IMR-90 (cell line): Measurements from ENCODE around the gene VWDE. TPM values are rescaled to one million over a fixed set of nuclear protein-coding genes. Genes with fewer than 3 reads are reported as not detected.

Source experiments
- ATAC-seq: fragments of 200-7000 bp; cut with Tn5 transposase; 2 replicates; pipeline ENCODE4 v1.9.1; 2020; ENCODE audit warnings: low read depth, mild to moderate bottlenecking, moderate library complexity
- BruUV-seq: library from RNA; stranded (reverse); fragments of 400-500 nt; replicated peaks from 2 replicates; lab custom pipeline; 2021; lab: Mats Ljungman, UMichigan
- CTCF ChIA-PET: fragments of 300-600 bp; formaldehyde crosslinking; extraction: SDS; loops from one replicate; lab custom pipeline; 2021; ENCODE audit warnings: antibody characterized with exemption; lab: Yijun Ruan, JAX
- POLR2A ChIA-PET: fragments of 300-600 bp; sonication (Branson Sonifier 250); formaldehyde crosslinking; loops from one replicate; lab custom pipeline; 2022; ENCODE audit warnings: antibody characterized with exemption; ENCODE audit not compliant: unreplicated experiment; lab: Charles Lee
- DNase-seq: peaks from one replicate; pipeline ENCODE4 v3.0.0; 2013
- H2AFZ ChIP-seq: replicated peaks from 2 replicates; pipeline ENCODE3; 2013; ENCODE audit warnings: low read length, mild to moderate bottlenecking; ENCODE audit not compliant: poor library complexity
- H2AK5ac ChIP-seq: 2 replicates; pipeline ENCODE4 v1.6.1; 2013; ENCODE audit warnings: low read depth, low read length, inconsistent platforms
- H2AK9ac ChIP-seq: replicated peaks from 2 replicates; pipeline ENCODE3; 2013; ENCODE audit warnings: mild to moderate bottlenecking, low read depth, low read length, moderate library complexity; ENCODE audit not compliant: poor library complexity
- H2BK120ac ChIP-seq: 2 replicates; pipeline ENCODE4 v1.6.1; 2013; ENCODE audit warnings: low read depth, low read length, inconsistent platforms
- H2BK15ac ChIP-seq: 3 replicates; pipeline ENCODE4 v1.6.1; 2013; ENCODE audit warnings: low read depth, low read length, inconsistent platforms
- H2BK20ac ChIP-seq: 2 replicates; pipeline ENCODE4 v1.6.1; 2013; ENCODE audit warnings: low read depth, mild to moderate bottlenecking, inconsistent platforms, low read length, moderate library complexity
- H2BK5ac ChIP-seq: 2 replicates; pipeline ENCODE4 v1.6.1; 2013; ENCODE audit warnings: mild to moderate bottlenecking, low read depth, low read length, inconsistent platforms; ENCODE audit not compliant: poor library complexity, severe bottlenecking
- H3K14ac ChIP-seq: replicated peaks from 2 replicates; pipeline ENCODE4 v1.6.1; 2013; ENCODE audit warnings: low read depth, low read length, inconsistent platforms
- H3K18ac ChIP-seq: 2 replicates; pipeline ENCODE4 v1.6.1; 2013; ENCODE audit warnings: low read depth, low read length, control low read depth
- H3K23ac ChIP-seq: 2 replicates; pipeline ENCODE4 v1.6.1; 2013; ENCODE audit warnings: low read depth, low read length, inconsistent platforms
- H3K27ac ChIP-seq: 2 replicates; pipeline ENCODE4 v1.5.1; 2013; ENCODE audit warnings: mild to moderate bottlenecking, control low read depth, low read length; ENCODE audit not compliant: insufficient read depth
- H3K27me3 ChIP-seq: 2 replicates; pipeline ENCODE4 v1.6.1; 2013; ENCODE audit warnings: low read length; ENCODE audit not compliant: control insufficient read depth, insufficient read depth
- H3K36me3 ChIP-seq: 2 replicates; pipeline ENCODE4 v1.6.1; 2013; ENCODE audit warnings: low read length, mixed read lengths; ENCODE audit not compliant: control insufficient read depth, insufficient read depth
- H3K4ac ChIP-seq: 2 replicates; pipeline ENCODE4 v1.6.1; 2013; ENCODE audit warnings: low read depth, low read length, inconsistent platforms
- H3K4me1 ChIP-seq: 2 replicates; pipeline ENCODE4 v1.6.1; 2013; ENCODE audit warnings: low read length, mixed read lengths; ENCODE audit not compliant: control insufficient read depth, insufficient read depth
- H3K4me2 ChIP-seq: 2 replicates; pipeline ENCODE4 v1.6.1; 2013; ENCODE audit warnings: low read depth, mild to moderate bottlenecking, control low read depth, low read length, moderate library complexity
- H3K4me3 ChIP-seq: 2 replicates; pipeline ENCODE4 v1.5.1; 2013; ENCODE audit warnings: low read depth, mild to moderate bottlenecking, control low read depth, low read length, moderate library complexity; ENCODE audit not compliant: insufficient read depth
- H3K56ac ChIP-seq: 2 replicates; pipeline ENCODE4 v1.6.1; 2013; ENCODE audit warnings: low read length, inconsistent platforms; ENCODE audit not compliant: insufficient read depth; ENCODE audit errors: extremely low read depth
- H3K79me1 ChIP-seq, 2 experiments: 2 replicates each; pipeline ENCODE4 v1.6.1; 2013; ENCODE audit warnings: low read length in 2 of 2, inconsistent platforms in 1 of 2, low read depth in 1 of 2
- H3K9ac ChIP-seq: 2 replicates; pipeline ENCODE4 v1.6.1; 2013; ENCODE audit warnings: low read depth, low read length, control low read depth
- H3K9me1 ChIP-seq: 2 replicates; pipeline ENCODE4 v1.6.1; 2013; ENCODE audit warnings: low read length, inconsistent platforms; ENCODE audit not compliant: insufficient read depth
- H3K9me3 ChIP-seq: 2 replicates; pipeline ENCODE4 v1.6.1; 2013; ENCODE audit warnings: low read length; ENCODE audit not compliant: control insufficient read depth, insufficient read depth
- H4K20me1 ChIP-seq: 2 replicates; pipeline ENCODE4 v1.6.1; 2013; ENCODE audit warnings: low read length, inconsistent platforms; ENCODE audit not compliant: insufficient read depth
- H4K5ac ChIP-seq: 2 replicates; pipeline ENCODE4 v1.6.1; 2013; ENCODE audit warnings: mild to moderate bottlenecking, low read depth, low read length, control low read depth
- H4K8ac ChIP-seq, 2 experiments: 2 replicates each; pipeline ENCODE4 v1.6.1; 2013; ENCODE audit warnings: low read depth in 2 of 2, low read length in 2 of 2, control low read depth in 1 of 2, inconsistent platforms in 1 of 2
- H4K91ac ChIP-seq: 2 replicates; pipeline ENCODE4 v1.6.1; 2013; ENCODE audit warnings: low read depth, low read length, inconsistent platforms; ENCODE audit not compliant: insufficient read depth
- BHLHE40 ChIP-seq: fragments of 150-350 bp; IDR thresholded peaks from 2 replicates; pipeline ENCODE4 v1.6.1; 2016; ENCODE audit warnings: mild to moderate bottlenecking, low read depth, low read length
- CEBPB ChIP-seq: IDR thresholded peaks from 2 replicates; pipeline ENCODE4 v1.6.1; 2012; ENCODE audit warnings: low read depth, low read length, improper control_type of control experiment
- CHD1 ChIP-seq: IDR thresholded peaks from 2 replicates; pipeline ENCODE4 v1.6.1; 2012; ENCODE audit warnings: low read depth, low read length, improper control_type of control experiment
- FOS ChIP-seq: fragments of 150-350 bp; IDR thresholded peaks from 2 replicates; pipeline ENCODE4 v1.6.1; 2016; ENCODE audit warnings: low read depth, low read length
- MAFK ChIP-seq: IDR thresholded peaks from 2 replicates; pipeline ENCODE4 v1.6.1; 2012; ENCODE audit warnings: low read depth, low read length, improper control_type of control experiment
- MAZ ChIP-seq: IDR thresholded peaks from 2 replicates; pipeline ENCODE4 v1.6.1; 2012; ENCODE audit warnings: low read depth, mild to moderate bottlenecking, low read length, improper control_type of control experiment, moderate library complexity, borderline replicate concordance
- MXI1 ChIP-seq: IDR thresholded peaks from 2 replicates; pipeline ENCODE4 v1.6.1; 2012; ENCODE audit warnings: low read depth, mild to moderate bottlenecking, low read length, moderate library complexity, borderline replicate concordance
- NFE2L2 ChIP-seq: fragments of 150-350 bp; IDR thresholded peaks from 2 replicates; pipeline ENCODE4 v1.6.1; 2016; ENCODE audit warnings: low read depth, mild to moderate bottlenecking, low read length
- POLR2A ChIP-seq: IDR thresholded peaks from 2 replicates; pipeline ENCODE4 v1.6.1; 2012; ENCODE audit warnings: mild to moderate bottlenecking, low read depth, low read length
- RAD21 ChIP-seq: IDR thresholded peaks from 2 replicates; pipeline ENCODE4 v1.6.1; 2012; ENCODE audit warnings: low read length, improper control_type of control experiment
- RCOR1 ChIP-seq: IDR thresholded peaks from 2 replicates; pipeline ENCODE4 v1.6.1; 2012; ENCODE audit warnings: mild to moderate bottlenecking, low read length, improper control_type of control experiment; ENCODE audit not compliant: insufficient replicate concordance
- RFX5 ChIP-seq: IDR thresholded peaks from 2 replicates; pipeline ENCODE4 v1.8.0; 2012; ENCODE audit warnings: low read depth, mild to moderate bottlenecking, low read length, moderate library complexity
- SMC3 ChIP-seq: fragments of 150-350 bp; IDR thresholded peaks from 2 replicates; pipeline ENCODE4 v1.6.1; 2016; ENCODE audit warnings: low read depth, mild to moderate bottlenecking, antibody characterized with exemption, low read length, moderate library complexity
- USF2 ChIP-seq: fragments of 150-350 bp; IDR thresholded peaks from 2 replicates; pipeline ENCODE4 v1.6.1; 2017; ENCODE audit warnings: mild to moderate bottlenecking, antibody characterized with exemption, low read length, low read depth
- WGBS, 2 experiments: methylation state at CpG; one replicate each; pipeline versions ENCODE4 v1.1.5 to v1.1.7; 2013; ENCODE audit warnings: missing lambda C conversion rate in 2 of 2; ENCODE audit not compliant: insufficient read length in 1 of 2; ENCODE audit errors: extremely low coverage in 2 of 2; 5-methylcytosine and 5-hydroxymethylcytosine counted together
- dilution Hi-C: fragments of 300-500 bp; cut with HindIII; formaldehyde crosslinking; loops from one replicate; pipeline ENCODE4 v1.14.3; 2018; ENCODE audit warnings: low sequenced_read_pairs; ENCODE audit not compliant: unreplicated experiment
- in situ Hi-C: fragments of 300-500 bp; cut with MboI; formaldehyde crosslinking; loops from 3 replicates; pipeline ENCODE4 v1.14.3; 2019; ENCODE audit warnings: low sequenced_read_pairs, inconsistent platforms, mixed read lengths
- intact Hi-C: fragments of 100-400 bp; cut with micrococcal nuclease; formaldehyde crosslinking; loops from 2 replicates; pipeline ENCODE4 v1.10.0; 2022
- polyA plus RNA-seq, 3 experiments: library from polyadenylated mRNA; depleted of rRNA; stranded (reverse); fragments of >200 nt; gene quantifications; 2 replicates each; pipeline ENCODE4 v1.2.3, GENCODE V29; 2012; ENCODE audit warnings: low replicate concordance in 1 of 3
- total RNA-seq: library from RNA; depleted of rRNA; stranded (reverse); fragments of >200 nt; gene quantifications from 2 replicates; pipeline ENCODE4 v1.2.3, GENCODE V29; 2012
- TF ChIP-seq, protein P1 (sequence below): conservative IDR thresholded peaks from 2 replicates; pipeline ENCODE4 v1.5.1; 2012; ENCODE audit warnings: mild to moderate bottlenecking, low read depth, low read length, improper control_type of control experiment
- TF ChIP-seq, protein P2 (sequence below): fragments of 150-350 bp; IDR thresholded peaks from 2 replicates; pipeline ENCODE4 v1.6.1; 2016; ENCODE audit warnings: low read depth, mild to moderate bottlenecking, low read length, moderate library complexity, borderline replicate concordance

Gene VWDE
- total and polyA plus RNA-seq, 2 of the 4 experiments (the other 2 are of a cell fraction) = 0.05 to 0.18 TPM

DNA sequence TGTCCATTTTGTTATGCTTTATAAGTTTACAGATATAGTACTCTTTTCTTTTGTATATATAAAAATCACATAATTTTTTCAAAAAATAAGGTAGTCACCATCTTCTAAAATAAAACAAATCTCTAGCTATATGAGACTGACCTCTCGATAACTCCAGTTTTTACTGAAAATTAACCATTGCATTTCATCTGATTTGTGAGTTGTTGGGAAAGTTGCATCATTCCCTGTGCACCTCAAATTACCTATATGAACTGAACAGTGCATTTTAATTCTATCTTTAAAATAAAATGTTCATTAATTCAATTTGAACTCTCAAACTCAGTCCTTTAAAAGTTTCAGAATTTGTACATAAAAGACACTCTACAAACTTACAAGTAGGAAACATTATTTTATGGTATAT lies 86.0 kb downstream of the VWDE start:
- in situ Hi-C loops (loop anchor here (25.0 kb wide), 1 partner anchor 880 kb away; no protein-coding TSS in a partner anchor), dilution Hi-C loops (no loop called here), intact Hi-C loops (no loop called here)
- TF ChIP-seq, protein P1, sequence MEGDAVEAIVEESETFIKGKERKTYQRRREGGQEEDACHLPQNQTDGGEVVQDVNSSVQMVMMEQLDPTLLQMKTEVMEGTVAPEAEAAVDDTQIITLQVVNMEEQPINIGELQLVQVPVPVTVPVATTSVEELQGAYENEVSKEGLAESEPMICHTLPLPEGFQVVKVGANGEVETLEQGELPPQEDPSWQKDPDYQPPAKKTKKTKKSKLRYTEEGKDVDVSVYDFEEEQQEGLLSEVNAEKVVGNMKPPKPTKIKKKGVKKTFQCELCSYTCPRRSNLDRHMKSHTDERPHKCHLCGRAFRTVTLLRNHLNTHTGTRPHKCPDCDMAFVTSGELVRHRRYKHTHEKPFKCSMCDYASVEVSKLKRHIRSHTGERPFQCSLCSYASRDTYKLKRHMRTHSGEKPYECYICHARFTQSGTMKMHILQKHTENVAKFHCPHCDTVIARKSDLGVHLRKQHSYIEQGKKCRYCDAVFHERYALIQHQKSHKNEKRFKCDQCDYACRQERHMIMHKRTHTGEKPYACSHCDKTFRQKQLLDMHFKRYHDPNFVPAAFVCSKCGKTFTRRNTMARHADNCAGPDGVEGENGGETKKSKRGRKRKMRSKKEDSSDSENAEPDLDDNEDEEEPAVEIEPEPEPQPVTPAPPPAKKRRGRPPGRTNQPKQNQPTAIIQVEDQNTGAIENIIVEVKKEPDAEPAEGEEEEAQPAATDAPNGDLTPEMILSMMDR = no peak
- no peak for TF ChIP-seq MAZ
- no peak for TF ChIP-seq BHLHE40
- TF ChIP-seq POLR2A = no peak
- no peak for TF ChIP-seq CEBPB
- no peak for TF ChIP-seq FOS
- TF ChIP-seq, protein P2, sequence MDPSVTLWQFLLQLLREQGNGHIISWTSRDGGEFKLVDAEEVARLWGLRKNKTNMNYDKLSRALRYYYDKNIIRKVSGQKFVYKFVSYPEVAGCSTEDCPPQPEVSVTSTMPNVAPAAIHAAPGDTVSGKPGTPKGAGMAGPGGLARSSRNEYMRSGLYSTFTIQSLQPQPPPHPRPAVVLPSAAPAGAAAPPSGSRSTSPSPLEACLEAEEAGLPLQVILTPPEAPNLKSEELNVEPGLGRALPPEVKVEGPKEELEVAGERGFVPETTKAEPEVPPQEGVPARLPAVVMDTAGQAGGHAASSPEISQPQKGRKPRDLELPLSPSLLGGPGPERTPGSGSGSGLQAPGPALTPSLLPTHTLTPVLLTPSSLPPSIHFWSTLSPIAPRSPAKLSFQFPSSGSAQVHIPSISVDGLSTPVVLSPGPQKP = no peak
- TF ChIP-seq NFE2L2 = no peak
- TF ChIP-seq RCOR1 = no peak
- TF ChIP-seq MAFK = no peak
- TF ChIP-seq MXI1 = no peak
- TF ChIP-seq RAD21 = no peak
- TF ChIP-seq CHD1 = no peak
- no peak for TF ChIP-seq RFX5
- no peak for TF ChIP-seq SMC3
- TF ChIP-seq USF2 = no peak
- no peaks in the 10 kb centered on the region for H3K9me1 ChIP-seq
- H2BK5ac ChIP-seq = no peak overlapping the region
- ChIA-PET POLR2A (no interaction called here), CTCF (no interaction called here)
- no peak overlapping the region for H4K5ac ChIP-seq
- no peaks in the 10 kb centered on the region for H3K36me3 ChIP-seq
- H3K9me3 ChIP-seq = no peaks in the 10 kb centered on the region
- ATAC-seq (no peak), DNase-seq (no peak)
- no peak overlapping the region for H2AK9ac ChIP-seq
- H4K91ac ChIP-seq = no peak overlapping the region
- no peak overlapping the region for H3K14ac ChIP-seq
- H2AK5ac ChIP-seq = no peak overlapping the region
- no peaks in the 10 kb centered on the region for H3K27me3 ChIP-seq
- H3K56ac ChIP-seq = no peak overlapping the region
- H3K4me3 ChIP-seq = no peak overlapping the region
- H4K8ac ChIP-seq = no peak overlapping the region
- no peak overlapping the region for H2BK120ac ChIP-seq
- no peak overlapping the region for H3K9ac ChIP-seq
- H2BK20ac ChIP-seq = no peak overlapping the region
- WGBS, 2 experiments = no CpG with 5 or more reads among the region's 1 CpG
- no peaks in the 10 kb centered on the region for H4K20me1 ChIP-seq
- BruUV-seq = no TSS peak
- H3K4me2 ChIP-seq = no peak overlapping the region
- no peak overlapping the region for H2BK15ac ChIP-seq
- H3K23ac ChIP-seq = no peak overlapping the region
- no peak overlapping the region for H3K27ac ChIP-seq
- H3K18ac ChIP-seq = no peak overlapping the region
- no peaks in the 10 kb centered on the region for H3K4me1 ChIP-seq
- H2AFZ ChIP-seq = no peak overlapping the region
- H3K79me1 ChIP-seq = no peaks in the 10 kb centered on the region
- H3K4ac ChIP-seq = no peak overlapping the region
